NCI-H1092 (cell line): ENCODE data around the gene YES1.
"Not testable (repeated sequence)": the region's sequence is repeated elsewhere in the genome, so short reads cannot be mapped to it uniquely, and the experiment has no call there.

Source experiments
- DNase-seq: peaks from one replicate; lab custom pipeline; 2025; lab: John Stamatoyannopoulos, UW

The YES1 gene

DNA sequence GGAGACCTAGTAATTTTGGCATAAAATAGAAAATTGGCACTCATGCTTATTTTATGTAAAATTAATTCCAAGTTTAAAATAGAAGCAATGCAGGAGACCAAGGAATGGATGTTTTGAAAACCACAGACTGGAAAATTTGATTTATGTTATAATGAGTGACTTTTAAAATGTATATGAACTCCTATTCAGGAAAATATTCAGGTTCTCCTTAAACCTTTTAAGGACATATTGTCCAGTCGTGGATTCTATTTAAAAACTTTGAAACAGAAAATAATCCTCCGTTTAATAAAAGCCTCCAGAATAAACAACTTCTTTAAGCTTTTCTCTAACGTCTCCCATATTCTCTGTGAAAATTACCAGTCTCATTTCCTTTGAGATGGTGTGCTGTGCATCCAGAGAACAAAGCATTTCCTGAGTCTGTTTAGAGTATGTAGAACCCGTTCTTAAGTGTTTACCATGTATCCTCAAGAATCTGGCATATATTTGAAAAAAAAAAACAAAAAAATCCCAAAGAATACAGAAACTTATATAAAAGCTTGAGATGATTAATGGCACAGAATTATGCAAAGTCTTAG lies 8.6 kb upstream of the YES1 start:
- no peak for DNase-seq

DNA sequence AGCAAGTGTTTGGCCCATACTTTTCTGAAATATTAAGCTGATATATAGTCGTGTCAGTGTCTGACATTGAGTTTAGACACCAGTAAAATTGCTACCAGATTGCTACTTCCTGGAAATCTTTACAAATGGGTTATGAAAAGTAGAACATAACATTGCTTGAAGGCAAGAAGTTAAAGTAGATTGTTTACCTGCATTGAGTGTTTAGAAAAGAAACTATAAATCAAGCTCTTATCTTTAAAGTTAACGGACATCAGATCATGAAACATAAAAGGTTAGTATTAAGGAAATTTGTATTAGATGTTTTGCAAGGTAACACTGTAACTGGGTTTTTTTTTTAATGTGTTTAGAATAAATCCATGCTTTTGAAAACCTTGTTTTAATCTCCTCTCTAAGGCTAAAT lies 4.8 kb upstream of the YES1 start:
- DNase-seq, result no peak

DNA sequence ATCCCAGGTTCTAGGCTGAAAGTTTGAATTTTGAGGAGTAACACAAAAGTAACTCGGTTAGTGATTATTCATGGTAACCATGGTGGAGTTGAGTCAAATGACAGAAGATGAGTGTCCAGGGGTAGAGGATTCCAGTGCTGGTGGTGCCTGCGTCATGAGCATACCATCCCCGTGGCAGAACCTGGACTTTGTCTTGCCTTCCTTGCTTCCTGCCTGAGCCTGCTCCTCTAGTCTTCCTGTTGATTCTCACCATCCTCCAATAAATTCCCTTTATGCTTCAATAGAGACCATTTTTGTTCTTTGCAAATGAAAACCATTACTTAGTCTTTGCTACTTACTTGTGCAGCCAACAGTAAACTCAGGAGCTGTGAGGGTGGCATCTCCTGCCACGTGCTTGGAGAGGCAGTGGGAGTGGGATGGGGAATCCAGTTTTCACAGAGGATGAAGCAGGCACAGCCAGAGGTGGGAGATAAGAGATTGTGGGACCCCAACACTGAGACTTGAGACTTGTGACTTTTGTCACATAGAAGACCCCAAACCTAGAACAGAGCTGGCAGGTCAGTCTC lies 4.1 kb upstream of the YES1 start:
- no peak for DNase-seq

- DNase-seq, result no peak
Observed at GRCh38 chr18:815353-815752, 3.3 kb upstream of the YES1 start.

GRCh38 chr18:814300-815084 lies 2.5 kb upstream of the YES1 start:
- no peak for DNase-seq

DNA sequence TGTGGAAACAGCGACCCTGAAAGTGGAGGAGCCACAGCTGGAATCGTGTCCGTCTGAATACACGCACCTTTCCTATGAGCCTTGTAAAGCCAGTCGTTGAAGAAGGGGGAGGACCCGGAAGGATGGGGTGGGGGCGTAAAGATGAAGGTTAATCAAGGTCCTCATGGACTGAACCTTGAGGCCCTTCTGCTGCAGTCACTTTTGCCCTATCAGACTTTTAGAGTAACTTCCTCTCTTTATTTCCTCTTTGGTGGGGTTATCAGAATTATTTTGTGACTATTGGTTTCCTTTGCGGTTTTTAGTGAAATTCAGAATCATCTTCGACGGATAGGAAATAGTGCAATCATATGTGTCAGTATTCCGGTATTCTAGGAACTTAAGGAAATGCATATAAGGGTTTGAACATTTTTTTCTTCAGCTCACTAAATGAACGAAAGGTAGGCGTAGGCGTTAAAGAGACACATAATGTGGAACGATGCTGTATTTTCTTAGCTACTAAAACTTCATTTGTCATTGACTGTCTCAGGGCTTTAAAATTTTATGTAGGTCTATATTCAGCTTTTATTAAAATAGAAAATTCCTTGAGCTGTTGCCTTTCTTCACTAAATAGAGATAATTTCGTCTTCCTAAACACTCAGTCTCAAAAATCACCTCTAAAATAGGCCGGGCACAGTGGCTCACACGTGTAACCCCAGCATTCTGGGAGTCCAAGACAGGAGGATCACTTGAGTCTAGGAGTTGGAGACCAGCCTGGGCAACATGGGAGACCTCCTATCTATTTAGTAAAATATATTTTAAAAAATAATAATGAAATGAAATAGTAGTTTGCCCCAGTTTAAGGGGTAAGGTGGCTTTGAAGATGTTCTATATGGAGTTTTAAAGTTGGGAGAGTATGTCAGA lies 1.4 kb upstream of the YES1 start:
- no peak for DNase-seq

GRCh38 chr18:812376-813171 lies 532 bp upstream of the YES1 start:
- peak; percentile 50 for DNase-seq

DNA sequence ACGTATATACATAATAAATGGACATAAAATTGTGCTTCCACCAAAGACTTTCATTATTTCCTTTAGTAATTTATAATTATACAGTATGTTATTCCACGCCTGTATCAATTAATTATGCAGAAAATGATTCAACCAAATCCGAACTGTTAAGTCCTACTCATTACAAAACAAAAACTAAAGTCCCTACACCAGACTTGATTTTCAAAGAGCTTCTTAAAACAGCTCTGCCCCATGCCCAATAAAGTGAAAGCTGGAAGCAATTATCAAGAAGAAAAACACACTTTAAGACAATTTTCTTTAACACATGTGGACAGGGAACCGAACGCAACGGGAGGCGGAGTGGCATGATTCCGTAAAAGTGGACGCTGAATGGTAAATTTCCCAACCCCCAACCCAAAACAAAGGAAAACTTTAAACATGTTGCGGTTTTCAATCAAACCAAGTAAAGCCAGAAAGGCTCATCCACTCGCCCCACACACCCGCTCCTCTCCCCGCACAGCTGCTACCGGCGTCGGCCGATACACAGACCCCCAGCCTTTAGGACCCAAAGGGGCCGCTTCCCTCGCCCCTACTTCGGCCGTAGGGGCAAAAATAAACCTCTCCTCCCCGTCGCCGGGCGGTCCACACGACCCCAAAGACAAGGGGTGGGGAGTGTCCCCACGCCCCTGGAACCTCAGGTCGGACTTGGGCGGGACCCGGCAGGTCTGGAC lies 705 bp downstream of the YES1 start:
- DNase-seq, result no peak

DNA sequence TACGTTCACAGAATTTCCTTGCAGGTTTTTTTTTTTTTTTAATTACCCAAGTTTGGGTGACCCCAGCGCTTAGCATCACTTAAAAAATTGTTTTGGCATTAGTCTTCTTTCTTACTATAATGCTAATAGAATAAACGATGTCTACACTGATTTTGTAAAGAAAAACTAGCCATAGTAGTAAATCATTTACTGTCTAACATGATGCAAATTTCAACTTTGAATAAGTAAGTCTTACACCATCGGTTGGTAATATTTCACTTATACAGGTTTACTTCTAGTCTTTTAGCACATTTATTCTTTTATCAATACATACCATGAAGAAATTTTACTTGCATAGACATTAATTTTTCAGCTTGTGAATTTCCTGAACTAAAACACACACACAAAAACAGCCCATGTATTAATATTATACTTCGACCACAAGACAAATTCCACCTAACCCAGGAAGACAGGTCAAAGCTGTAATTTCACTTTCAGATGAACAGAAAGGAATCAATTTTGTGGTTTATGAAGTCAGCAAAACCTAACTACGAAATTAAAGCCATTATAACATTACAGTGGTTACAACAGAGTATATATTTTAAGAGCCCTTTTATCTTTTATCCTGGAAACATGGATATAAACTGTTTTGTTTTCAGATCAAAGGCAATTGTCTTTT lies 1.9 kb downstream of the YES1 start:
- DNase-seq, result no peak

DNA sequence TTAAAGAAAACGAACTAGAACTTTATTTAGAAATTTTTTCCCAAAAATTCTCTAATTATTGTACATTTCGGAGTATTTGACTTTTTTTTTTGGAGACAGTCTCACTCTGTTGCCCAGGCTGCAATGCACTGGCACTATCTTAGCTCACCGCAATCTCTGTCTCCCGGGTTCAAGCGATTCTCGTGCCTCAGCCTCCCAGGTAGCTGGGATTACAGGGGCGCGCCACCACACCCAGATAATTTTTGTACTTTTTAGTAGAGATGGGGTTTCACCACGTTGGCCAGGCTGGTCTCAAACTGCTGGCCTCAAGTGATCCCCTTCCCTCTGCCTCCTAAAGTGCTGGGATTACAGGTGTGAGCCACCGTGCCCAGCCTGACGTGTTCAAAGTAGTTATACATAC lies 2.8 kb downstream of the YES1 start:
- not testable (repeated sequence) for DNase-seq

DNA sequence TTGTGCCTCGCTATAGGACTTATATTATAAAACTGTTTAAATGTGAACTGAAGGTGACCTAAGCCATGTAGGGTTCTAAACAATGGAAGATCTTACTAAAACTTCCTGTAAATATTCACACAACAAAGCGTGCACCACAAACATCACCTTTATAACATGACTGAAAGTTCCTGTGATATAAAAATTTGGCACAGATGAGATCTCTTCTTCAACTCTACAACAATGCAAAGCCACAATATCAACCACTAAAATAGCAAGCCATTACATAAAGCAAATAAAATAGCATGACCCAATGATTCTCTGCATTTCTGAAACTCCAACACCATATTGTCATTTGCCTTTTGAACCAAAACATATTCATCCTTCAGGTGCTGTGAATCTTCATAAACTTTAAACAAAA lies 3.5 kb downstream of the YES1 start:
- DNase-seq, result no peak

- peak; percentile 16 for DNase-seq
Observed at GRCh38 chr18:808086-808485, 4.0 kb downstream of the YES1 start.

- DNase-seq, result no peak
Observed at GRCh38 chr18:805755-806110, 6.3 kb downstream of the YES1 start.

DNA sequence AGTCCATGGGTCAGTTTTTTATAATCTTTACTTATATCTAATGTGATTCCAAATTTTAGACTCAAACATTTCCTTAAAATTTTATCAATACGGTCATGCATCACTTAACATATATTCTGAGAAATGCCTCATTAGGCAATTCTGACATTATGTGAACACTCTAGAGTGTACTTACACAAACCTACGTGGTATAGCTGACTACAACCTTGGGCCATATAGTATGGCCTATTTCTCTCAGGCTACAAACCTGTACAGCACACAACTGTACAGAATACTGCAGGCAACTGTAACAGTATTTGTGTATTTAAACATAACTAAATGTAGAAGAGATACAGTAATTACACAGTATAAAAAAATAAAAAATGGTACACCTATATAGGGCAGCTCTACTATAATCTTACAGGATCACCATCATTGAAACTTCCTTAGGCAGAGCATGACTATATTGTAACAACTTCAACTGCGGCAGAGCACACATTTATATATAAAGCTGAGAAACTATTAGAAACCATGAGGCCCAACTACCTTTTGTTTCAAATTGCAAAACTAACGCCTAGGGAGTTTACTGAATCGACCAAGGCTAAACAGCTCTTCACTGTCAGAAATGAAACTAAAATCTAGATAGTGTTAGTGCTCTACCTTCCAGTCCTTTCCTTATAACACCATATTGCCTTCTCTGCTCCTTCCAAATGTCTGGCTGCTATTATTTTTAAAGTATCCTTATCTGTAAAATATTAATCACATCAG lies 6.9 kb downstream of the YES1 start:
- DNase-seq, result no peak

DNA sequence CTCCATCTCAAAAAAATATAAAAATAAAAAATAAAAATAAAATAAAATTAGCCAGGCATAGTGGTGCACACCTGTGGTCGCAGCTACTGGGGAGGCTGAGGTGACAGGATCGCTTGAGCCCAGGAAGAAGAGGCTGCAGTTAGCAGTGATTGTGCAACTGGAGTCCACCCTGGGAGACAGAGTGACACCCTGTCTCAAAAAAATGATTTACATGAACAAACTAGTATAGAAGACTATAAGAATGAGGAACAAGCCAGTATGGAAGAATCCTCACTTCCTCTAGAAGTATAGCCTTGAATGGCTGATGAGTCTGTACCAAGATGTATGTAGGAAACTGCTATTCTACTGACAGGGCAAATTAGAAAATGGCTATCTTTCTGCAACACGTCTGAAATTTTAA lies 10.9 kb downstream of the YES1 start:
- no peak for DNase-seq

DNA sequence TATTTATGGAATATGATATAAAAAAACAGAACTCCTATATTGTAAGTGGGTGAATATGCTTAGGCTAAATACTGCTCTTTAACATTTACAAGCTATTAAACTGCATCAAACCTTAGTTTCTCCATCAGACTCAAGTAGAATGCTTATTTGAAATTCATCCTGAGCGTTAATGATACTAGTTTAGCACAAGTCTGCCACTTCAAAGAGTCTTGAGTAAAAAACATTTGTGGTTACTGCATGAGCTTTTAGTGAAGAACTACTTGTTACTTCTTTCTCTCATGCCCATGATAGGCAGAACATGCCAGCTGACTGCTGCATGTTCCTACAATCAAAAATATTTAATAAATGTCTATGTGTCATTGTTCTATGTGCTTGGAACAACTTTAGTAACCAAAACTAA lies 12.1 kb downstream of the YES1 start:
- DNase-seq, result no peak

GRCh38 chr18:795383-795782 lies 16.7 kb downstream of the YES1 start:
- not testable (repeated sequence) for DNase-seq

DNA sequence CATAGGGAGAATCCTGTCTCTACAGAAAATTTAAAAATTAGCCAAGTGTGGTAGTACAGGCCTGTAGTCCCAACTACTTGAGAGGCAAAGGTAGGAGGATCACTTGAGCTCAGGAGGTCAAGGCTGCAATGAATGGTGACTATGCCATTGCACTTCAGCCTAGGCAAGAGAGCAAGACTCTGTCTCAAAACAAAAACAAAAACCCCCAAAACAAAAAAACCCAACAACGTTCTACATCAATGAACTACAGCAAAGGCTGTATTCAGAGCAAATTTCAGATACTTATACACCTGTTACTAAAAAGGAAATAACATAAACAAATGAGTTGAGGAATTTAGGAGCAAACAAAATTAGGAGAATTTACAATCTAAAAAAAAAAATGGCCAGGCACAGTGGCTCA lies 22.6 kb downstream of the YES1 start:
- DNase-seq, result no peak

DNA sequence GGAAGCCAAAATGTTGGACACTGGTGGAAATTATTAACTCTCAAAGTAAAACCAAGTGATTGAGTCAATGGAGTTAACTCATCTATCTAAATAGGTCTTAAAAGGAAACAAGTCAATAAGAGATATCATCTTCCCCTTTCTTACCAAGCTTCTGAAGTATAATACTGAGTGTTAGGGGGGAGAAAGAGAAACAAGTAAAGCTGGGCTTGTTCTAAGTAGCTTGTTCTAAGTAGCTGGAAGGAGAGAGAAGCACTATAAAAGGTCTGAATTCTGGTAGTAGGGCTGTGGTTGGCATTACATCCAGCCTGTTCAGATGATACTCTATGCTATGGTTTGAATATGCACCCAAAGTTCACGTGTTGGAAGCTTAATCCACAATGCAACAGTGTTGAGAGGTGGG lies 26.8 kb downstream of the YES1 start:
- no peak for DNase-seq
